GM20000 (cell line): ENCODE results near the gene PNMA5.
"Not testable (repeated sequence)": the region's sequence is repeated elsewhere in the genome, so short reads cannot be mapped to it uniquely, and the experiment has no call there.

Experiments
- DNase-seq: peaks from one replicate; pipeline ENCODE4 v3.0.0; 2012; ENCODE audit warnings: low spot score
- TF ChIP-seq, protein P1 (sequence below): IDR thresholded peaks from 2 replicates; pipeline ENCODE4 v1.5.1; 2012; ENCODE audit warnings: mild to moderate bottlenecking, control low read depth; ENCODE audit errors: extremely low read depth, missing control alignments

Gene PNMA5

DNA sequence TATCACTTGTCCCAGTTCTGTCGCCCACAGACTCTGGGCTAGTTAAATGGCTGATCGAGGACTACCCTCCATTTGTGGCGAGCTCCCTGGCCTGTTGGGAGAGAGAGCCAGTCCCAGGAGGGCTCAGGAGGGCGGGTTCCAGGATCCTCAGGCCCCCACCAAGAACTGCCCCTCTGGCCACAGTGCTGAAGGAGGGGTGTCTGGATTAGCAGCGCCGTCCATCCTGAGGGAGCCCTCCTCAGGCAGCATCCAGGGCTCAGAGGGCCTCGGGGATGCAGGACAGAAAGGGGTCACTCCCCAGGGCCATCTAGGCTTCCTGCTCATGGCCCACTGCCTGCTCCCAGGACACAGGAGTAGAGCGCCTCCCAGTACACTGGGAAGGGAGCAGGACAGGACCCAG is 6.1 kb downstream of the PNMA5 start:
- no peak for DNase-seq
- TF ChIP-seq, protein P1, sequence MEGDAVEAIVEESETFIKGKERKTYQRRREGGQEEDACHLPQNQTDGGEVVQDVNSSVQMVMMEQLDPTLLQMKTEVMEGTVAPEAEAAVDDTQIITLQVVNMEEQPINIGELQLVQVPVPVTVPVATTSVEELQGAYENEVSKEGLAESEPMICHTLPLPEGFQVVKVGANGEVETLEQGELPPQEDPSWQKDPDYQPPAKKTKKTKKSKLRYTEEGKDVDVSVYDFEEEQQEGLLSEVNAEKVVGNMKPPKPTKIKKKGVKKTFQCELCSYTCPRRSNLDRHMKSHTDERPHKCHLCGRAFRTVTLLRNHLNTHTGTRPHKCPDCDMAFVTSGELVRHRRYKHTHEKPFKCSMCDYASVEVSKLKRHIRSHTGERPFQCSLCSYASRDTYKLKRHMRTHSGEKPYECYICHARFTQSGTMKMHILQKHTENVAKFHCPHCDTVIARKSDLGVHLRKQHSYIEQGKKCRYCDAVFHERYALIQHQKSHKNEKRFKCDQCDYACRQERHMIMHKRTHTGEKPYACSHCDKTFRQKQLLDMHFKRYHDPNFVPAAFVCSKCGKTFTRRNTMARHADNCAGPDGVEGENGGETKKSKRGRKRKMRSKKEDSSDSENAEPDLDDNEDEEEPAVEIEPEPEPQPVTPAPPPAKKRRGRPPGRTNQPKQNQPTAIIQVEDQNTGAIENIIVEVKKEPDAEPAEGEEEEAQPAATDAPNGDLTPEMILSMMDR, result no peak

DNA sequence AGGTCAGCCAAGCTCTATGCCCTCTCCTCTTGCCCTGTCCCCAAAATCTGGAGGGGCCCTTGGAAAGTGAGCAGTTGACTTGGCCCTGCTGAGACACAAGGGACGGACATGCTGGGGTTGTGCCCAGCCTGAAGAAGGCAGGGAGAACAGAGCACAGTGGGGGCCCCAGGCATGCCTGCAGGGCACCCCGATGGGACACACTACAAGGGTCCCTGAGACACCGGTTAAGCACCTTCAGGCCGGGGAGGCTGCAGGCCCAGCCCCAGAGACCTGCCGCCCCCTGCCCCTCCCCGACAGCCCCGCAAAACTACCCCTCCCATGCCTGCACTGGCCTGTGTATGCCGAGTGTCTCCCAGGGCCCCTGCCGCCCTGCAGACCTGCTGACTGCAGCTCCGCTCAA is 6.8 kb downstream of the PNMA5 start:
- not testable (repeated sequence) for DNase-seq

DNA sequence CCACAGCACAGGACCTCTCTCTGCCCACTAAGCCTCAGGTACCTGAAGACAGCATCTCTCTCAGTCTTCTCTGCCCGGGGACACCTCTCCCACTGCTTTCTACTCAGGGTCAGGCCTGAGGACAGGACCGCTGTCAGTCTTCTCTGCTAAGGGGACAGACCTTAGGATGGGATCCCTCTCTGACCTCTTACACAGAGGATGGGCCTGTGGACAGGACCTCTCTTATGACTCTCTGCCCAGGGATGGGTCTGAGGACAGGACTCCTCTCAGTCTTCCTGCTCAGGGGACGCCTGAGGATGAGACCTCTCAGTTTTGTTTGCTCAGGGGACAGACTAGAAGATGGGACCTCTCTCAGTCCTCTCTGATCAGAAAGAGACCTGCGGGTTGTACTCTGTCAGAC is 8.5 kb downstream of the PNMA5 start:
- DNase-seq, result not testable (repeated sequence)

DNA sequence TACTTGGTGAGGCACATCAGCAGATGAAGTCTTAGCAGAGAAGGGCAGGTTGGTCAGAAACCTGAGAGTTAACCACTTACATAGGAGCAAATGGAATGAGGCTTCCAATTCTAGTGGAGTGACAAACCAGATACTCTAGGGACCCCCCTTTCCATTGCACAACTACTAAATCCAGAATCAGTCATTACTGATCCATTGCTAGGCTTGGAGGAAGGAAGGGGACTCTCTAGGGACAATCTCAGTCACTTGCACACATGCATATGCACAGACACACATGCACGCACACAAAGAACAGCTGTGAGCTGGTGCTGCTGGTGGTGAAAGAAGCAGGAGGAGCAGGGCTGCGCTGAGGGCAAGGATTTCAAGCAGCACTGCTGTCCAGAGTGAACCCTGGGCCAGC is 25.7 kb downstream of the PNMA5 start:
- no peak for DNase-seq
- TF ChIP-seq, protein P1, result no peak

DNA sequence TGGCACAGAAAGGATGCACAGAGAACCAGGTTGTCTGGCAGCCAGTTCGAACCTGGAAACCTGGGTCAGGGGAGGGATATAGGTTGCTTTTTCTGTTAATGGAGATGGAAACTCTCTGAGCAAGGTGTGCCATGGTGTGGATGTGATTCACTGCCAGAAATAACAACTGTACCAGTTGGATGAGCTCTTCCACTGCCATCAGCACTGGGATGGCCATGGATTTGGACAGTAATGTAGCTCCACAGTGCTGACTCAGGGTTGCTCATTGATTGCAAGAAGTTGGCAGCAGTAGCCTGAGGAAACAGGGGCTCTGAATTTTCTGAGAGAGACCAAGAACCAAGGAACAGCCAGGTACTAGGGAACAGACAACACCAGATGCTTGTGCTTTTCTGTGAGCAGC is 33.8 kb downstream of the PNMA5 start:
- DNase-seq, result no peak

DNA sequence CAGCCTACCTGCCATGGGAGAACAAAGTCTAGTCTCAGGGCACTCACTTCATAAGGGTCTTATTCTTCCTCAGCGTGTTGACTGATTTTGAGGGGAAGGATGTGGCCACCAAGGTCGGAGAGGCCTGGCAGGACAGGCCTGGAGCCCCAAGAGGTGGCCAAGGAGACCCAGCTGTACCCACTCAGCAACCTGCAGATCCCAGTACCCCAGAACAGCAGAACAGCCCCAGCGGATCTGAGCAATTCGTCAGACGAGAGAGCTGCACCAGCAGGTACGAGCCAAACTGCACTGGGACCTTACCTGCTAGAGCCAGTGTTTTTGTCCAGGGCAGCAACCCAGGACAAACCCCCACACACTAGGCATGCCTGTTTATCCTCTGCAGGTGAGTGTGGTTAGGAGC is 34.3 kb downstream of the PNMA5 start:
- TF ChIP-seq, protein P1, result no peak
- DNase-seq, result no peak

More for the DNA sequence above, 33.8 kb downstream of the PNMA5 start:
- TF ChIP-seq, protein P1, result no peak

DNA sequence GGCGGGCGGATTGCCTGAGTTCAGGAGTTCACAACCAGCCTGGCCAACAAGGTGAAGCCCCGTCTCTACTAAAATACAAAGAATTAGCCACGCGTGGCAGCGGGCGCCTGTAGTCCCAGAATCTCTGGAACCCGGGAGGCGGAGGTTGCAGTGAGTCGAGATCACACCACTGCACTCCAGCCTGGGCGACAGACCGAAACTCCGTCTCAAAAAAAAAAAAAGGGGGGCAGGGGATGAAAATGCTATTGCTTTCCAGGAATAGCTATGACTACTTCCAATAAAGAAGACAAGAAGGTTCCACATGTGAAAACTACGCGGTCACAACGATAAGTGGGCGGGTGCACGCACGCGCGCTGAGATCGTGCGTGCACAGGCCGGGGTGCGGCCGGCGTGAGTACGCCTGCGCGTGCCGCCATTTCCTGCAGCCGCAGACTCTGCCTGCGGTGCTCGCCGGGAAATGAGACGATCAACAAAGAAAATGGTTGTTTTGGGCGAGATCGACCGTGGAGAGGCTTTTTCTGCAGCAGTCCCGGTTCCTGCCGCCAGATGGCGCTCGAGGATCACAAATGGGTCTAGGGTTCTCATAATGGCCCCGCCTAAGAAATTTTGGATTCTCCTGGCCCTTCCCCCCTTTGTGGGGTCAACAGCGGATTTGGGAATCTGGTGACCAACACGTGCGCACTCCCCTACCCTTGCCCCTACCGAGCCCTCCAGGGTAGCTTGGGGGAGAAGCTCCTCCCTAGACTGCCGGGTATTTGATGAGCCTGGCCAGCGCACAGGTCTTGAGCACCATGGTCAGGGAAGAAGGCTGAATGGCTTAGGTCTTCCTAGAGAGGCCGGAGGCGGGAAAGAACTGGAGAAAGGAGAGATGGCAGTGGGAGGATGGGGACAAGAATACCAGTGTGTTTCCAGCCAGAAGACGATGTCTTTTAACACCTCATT is 35.1 kb downstream of the PNMA5 start:
- peak; percentile 77 for DNase-seq
- TF ChIP-seq, protein P1, result peak; percentile 45

DNA sequence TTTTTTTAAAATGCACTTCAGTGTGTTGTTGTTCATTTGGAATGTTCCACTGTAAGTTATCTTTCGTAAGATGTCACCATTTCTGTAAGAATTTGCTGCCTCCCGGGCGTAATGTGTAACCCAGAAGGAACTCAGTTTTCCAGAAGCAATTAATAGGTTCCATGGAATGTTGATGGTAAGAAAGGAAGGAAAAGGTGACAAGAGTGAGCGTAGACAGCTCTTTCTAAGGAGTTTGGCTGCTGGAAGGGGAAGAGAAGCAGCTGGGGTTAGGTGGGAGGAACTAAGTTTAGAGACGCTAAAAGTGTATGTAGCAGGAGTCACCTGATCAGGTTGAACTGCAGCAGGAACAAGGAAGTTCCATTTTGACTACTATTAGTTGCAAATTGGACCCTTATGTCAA is 35.9 kb downstream of the PNMA5 start:
- peak; percentile 7 for DNase-seq
- TF ChIP-seq, protein P1, result no peak
